ENCODE measurements around the gene GPER1.

DNA sequence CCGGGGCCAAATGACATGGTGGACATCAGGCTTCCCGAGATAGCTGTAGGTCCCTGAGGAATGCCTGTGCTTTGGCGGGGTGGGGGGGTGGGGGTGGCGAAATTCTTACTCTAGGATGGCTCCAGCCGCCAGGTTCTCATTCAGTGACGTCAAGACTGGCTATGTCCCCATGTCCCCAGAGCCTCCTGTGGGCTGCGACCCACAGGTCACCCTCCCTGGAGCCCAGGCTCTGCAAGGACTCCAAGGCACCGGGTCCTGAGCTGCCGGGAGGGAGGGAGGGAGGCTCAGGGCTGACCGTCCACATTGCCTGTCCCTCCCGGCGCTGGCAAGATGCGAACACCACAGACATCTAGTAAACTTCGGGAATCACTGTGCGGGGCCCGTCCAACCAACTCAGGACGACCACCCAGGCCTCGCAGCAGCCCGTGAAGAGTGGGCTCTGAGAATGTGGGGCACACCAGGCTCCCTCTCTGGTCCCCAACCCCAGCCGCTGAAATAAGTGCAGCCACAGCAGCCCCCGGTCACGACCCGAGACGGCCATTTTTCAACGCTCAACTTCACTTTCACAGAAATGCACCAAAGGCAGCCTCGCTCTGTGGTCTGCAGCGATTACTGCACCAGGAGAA is 31.0 kb upstream of the GPER1 start:
- no peak for TF ChIP-seq EZH2 (IDR thresholded peaks at IDR 0.05; ENCODE audit: borderline replicate concordance, low read depth, low read length, severe bottlenecking)
- TF ChIP-seq CTCF (IDR thresholded peaks at IDR 0.05; ENCODE audit: extremely low read depth in 1 of 2, insufficient read depth in 1 of 2, low read depth in 1 of 2, low read length in 2 of 2) = no peak
- TF ChIP-seq POLR2A (IDR thresholded peaks at IDR 0.05; ENCODE audit: low read depth, low read length) = no peak
- no peak for TF ChIP-seq POLR2AphosphoS5 (IDR thresholded peaks at IDR 0.05; ENCODE audit: insufficient read depth, low read depth, low read length)
- TF ChIP-seq JUN (IDR thresholded peaks at IDR 0.05; ENCODE audit: borderline replicate concordance, insufficient read depth, insufficient read length, low read depth) = no peak
- no peak for TF ChIP-seq MAX (IDR thresholded peaks at IDR 0.05; ENCODE audit: insufficient read depth, insufficient read length)
- no peak for TF ChIP-seq GATA2 (IDR thresholded peaks at IDR 0.05; ENCODE audit: insufficient read depth, insufficient read length, low read depth, low read length)
- TF ChIP-seq FOS (IDR thresholded peaks at IDR 0.05; ENCODE audit: borderline replicate concordance, insufficient read depth, low read length) = no peak
